Activated naive CD8-positive, alpha-beta T cell treated with anti-CD3 and anti-CD28 coated beads for 36 hours (primary cell): Measurements from ENCODE around the gene SREBF2. TPM values are rescaled to one million over a fixed set of nuclear protein-coding genes. Genes with fewer than 3 reads are reported as not detected.

Experiments used
- DNase-seq: peaks from one replicate; pipeline ENCODE4 v3.0.0; 2021
- H3K27ac Mint-ChIP-seq: one replicate; pipeline ENCODE4 v1.8.0; 2022; ENCODE audit warnings: mild to moderate bottlenecking, moderate library complexity, mixed read lengths
- H3K27me3 Mint-ChIP-seq: one replicate; pipeline ENCODE4 v1.8.0; 2022; ENCODE audit warnings: mild to moderate bottlenecking, mixed read lengths
- H3K36me3 Mint-ChIP-seq: one replicate; pipeline ENCODE4 v1.8.0; 2021; ENCODE audit warnings: mild to moderate bottlenecking, mixed read lengths
- H3K4me1 Mint-ChIP-seq: one replicate; pipeline ENCODE4 v1.8.0; 2021; ENCODE audit warnings: mixed read lengths
- H3K4me3 Mint-ChIP-seq: one replicate; pipeline ENCODE4 v1.8.0; 2022; ENCODE audit warnings: mild to moderate bottlenecking, moderate library complexity, mixed read lengths
- H3K9me3 Mint-ChIP-seq: one replicate; pipeline ENCODE4 v1.8.0; 2022; ENCODE audit warnings: mixed read lengths
- total RNA-seq, 2 experiments: library from RNA; stranded (reverse); gene quantifications; one replicate each; pipeline ENCODE4 v1.2.3, GENCODE V29; 2021

Gene SREBF2
- 10 to 100 TPM; 68.1 to 74.8 TPM for total RNA-seq

DNA sequence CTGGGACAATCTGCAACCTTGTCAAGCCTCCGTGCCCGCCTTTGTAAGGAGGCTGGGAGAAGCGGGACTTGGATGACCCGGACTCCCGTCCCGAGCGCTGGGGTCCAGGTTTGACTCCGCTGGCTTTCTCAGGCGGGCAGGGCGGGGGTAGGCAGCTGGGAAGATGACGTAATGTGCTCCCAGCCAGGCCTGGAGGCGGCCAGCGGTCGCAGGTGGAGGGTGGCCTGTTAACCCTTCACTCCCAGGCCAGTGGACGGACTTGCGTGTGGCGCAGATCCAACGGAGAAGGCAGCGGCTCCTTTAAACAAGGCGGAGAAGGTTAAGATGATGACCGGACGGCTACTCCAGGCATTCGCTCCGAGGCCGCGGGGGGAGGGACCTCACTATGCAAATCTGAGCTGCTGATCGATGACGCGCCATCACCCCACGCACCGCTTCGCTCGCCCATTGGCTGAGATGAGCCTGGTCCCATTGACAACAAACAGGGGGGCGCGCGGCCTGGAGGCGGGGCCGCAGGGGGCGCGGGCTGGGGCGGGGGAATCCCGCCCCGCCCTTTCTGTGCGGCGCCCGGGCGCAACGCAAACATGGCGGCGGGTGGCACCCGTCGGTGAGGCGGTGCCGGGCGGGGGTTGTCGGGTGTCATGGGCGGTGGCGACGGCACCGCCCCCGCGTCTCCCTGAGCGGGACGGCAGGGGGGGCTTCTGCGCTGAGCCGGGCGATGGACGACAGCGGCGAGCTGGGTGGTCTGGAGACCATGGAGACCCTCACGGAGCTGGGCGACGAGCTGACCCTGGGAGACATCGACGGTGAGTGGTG is at the start of gene SREBF2:
SREBF2 (plus strand) TSS at position 553 of the 816 bp plus-strand sequence; CDS start at position 719, 166 bp downstream.
- Mint-ChIP-seq H3K36me3 (peaks cover 47% of the 10 kb centered on the region), H3K27ac (peak within 1 kb of the TSS; percentile 99), H3K4me1 (peaks cover 33% of the 10 kb centered on the region), H3K9me3 (peaks cover 5% of the 10 kb centered on the region), H3K27me3 (no peaks in the 10 kb centered on the region), H3K4me3 (peak within 1 kb of the TSS; percentile 96)
- peak; percentile 99 for DNase-seq

DNA sequence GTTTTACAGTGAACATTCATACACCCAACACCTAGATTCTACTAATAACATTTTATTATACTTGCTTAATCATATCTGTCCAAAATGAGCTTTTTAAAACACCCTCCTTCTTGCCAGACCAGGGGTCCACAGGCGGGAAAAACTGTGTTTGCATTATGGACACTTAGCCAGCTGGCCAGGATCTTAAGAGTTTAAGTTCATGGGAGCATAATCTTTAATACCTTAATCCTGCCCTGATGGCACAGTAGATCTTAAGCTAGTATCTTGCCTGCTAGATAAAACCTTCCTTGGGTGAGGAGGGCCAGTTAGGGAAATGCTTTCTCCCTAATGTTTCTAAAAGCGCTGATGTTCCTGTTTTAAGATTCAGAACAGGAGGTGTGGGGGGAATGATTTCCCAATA is 45.6 kb upstream of the SREBF2 start:
- Mint-ChIP-seq H3K4me1 (peaks cover 23% of the 10 kb centered on the region), H3K27ac (no peak overlapping the region), H3K36me3 (peaks cover 6% of the 10 kb centered on the region), H3K9me3 (no peaks in the 10 kb centered on the region), H3K27me3 (no peaks in the 10 kb centered on the region), H3K4me3 (no peak overlapping the region)
- DNase-seq, result no peak

DNA sequence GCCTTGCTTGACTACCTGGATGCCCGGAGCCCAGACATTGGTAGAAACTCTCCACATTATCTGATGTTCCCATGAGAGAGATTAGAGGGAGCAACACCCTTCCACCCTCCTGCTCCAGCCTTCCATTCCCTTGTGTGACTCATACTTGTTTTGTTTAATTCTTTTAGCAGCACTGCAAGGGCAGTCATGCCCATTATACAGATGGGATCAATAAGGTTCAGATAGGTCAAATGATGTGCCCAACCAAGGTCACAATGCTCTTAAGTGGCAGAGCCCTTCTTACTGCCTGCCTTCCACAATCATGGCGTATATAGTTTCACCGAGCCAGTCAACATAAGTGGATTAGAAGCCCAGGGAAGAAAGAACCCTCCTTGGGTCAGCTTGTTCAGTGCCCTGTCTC is 39.0 kb upstream of the SREBF2 start:
- Mint-ChIP-seq H3K27ac (no peak overlapping the region), H3K36me3 (peaks cover 12% of the 10 kb centered on the region), H3K27me3 (no peaks in the 10 kb centered on the region), H3K9me3 (no peaks in the 10 kb centered on the region), H3K4me1 (peaks cover 8% of the 10 kb centered on the region), H3K4me3 (no peak overlapping the region)
- DNase-seq, result no peak

DNA sequence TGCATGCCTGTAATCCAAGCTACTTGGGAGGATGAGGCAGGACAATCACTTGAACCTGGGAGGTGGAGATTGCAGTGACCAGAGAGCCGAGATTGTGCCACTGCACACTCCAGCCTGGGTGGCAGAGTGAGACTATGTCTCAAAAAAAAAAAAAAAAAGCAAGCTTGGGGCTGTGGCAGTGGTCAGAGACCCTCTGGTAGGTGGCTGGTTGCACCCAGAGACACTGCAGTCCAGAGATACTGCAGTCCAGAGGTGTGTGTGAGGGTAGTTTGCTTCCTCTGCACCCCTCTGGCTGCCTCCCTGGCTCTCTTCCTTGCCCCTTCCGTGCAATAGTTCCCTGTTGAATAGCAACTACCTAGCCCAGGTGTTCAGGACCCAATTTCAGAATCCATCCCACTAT is 34.2 kb upstream of the SREBF2 start:
- Mint-ChIP-seq H3K27me3 (no peaks in the 10 kb centered on the region), H3K27ac (no peak overlapping the region), H3K36me3 (peaks cover 16% of the 10 kb centered on the region), H3K4me1 (peaks cover 24% of the 10 kb centered on the region), H3K4me3 (no peak overlapping the region), H3K9me3 (no peaks in the 10 kb centered on the region)
- no peak for DNase-seq

DNA sequence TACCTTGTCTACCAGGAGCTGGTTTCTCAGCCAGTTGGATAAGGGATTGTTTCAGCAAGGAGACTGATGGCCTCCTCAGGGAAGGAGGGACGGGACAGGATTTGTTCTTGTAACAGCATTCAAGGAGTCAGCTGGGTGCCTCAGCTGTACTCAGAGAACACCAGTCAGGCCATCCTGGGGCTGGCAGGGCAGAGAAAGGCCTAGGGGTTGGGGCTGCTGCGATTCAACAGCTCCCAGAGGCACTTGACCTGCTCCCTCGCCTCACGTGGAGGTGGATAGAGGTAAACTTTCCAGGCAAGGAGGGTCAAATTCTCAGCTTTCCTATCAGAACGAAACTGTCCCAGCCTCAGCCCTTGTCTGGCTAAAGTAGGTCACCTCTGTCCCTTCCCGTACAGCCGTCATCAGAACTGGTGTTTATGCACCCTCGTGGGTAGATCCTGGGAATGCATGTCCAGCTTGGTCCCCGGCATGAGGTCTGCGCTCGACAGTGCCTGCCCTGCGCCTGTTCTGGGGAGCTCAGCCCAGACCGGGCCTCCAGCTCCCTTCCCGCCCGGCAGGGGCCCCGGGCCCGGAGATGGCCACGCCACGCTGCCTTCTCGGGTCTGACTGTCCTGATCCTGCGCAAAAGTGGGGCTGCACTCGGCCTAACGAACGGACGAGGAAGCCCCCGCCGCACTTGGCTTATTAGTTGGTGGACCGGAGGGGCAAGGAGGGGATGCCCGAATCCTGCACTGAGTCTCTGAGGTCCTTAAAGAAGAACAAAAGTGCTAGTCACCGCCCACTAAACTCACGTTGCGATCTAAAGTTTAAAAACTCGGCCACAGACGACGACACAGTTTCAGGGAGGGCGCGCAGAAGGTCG is 33.2 kb upstream of the SREBF2 start:
- DNase-seq, result no peak
- H3K4me1 Mint-ChIP-seq, result peaks cover 31% of the 10 kb centered on the region
- H3K36me3 Mint-ChIP-seq, result peaks cover 18% of the 10 kb centered on the region
- H3K4me3 Mint-ChIP-seq, result peak overlapping the region; percentile 96
- H3K9me3 Mint-ChIP-seq, result no peaks in the 10 kb centered on the region
- peak overlapping the region; percentile 96 for H3K27ac Mint-ChIP-seq
- no peaks in the 10 kb centered on the region for H3K27me3 Mint-ChIP-seq

DNA sequence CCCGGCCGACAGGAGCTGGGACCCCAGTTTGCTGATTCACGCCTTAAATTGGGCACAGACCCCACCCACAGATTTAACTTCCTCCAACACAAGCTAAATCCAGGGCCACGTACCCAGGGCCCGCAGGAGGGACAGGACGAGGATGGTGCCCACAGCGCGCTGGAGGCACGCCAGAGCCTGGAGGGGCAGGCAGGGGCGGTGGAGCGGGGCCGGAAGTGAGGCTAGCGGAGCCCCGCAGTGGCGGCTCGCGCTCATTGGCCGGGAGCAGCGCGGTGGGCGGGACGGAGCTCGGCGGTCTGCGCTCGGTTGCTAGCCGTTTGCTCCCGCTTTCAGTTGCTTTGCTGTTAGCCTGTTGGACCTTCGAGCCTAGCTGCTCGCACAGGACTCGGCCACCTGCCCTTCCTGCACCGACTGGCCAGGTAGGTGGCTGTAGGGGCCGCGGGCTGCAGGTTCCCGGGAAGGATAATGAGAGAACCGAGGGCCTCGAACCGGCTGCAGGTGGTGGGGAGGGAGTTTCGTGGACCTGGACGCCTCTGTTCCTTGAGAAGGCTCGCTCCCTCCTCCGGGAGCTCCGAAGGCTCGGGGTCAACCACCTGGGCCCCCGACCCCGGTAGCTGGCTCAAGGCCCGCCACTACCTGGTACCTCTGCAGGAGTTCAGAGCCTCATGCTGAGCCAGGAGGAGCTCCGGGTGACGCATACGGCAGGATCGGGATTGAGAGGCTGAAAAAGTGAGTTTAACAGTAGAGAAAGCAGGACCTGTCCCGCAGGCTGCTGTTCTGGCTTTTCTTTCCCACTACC is 32.4 kb upstream of the SREBF2 start, which contains the start of gene CCDC134:
CCDC134 (plus strand) TSS at position 332 of the 799 bp plus-strand sequence. CDS start 8,212 bp downstream, outside the sequence.
- Mint-ChIP-seq H3K4me1 (peaks cover 34% of the 10 kb centered on the region), H3K27ac (peak within 1 kb of the TSS; percentile 96), H3K27me3 (no peaks in the 10 kb centered on the region), H3K36me3 (peaks cover 18% of the 10 kb centered on the region), H3K9me3 (no peaks in the 10 kb centered on the region), H3K4me3 (peak within 1 kb of the TSS; percentile 96)
- DNase-seq, result peak; percentile 96

DNA sequence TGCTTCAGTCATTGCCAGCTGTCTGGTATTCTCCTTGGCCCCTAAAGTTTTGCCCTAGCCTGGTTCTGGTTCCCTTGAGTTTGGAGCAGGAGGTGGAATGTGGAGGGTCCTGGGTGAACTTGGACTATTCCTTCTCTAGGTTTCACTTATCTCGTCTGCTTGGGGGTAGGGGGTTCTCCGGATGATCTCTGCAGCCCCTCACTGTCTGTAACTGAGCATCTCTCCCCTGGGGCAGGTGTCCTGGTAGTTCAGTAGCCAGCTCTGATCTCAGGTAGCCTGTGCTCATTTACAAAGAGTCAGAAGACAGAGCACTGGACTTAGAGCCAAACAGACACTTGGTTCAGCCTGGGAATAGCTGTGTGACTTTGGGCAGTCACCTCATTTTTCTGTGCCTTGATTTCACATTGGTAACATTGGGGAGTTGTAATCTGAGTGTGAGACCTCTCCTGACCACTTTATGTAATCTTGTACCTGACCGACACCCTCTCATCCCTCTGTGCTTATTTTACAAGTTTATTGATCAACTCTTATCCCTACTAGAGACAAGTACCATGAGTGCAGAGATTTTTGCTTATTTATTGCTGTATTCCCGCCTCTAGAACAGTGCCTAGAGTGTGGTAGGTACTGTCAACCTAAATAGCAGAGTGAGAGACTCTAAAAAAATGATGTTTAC is 31.6 kb upstream of the SREBF2 start:
- peaks cover 34% of the 10 kb centered on the region for H3K4me1 Mint-ChIP-seq
- peaks cover 18% of the 10 kb centered on the region for H3K36me3 Mint-ChIP-seq
- H3K27me3 Mint-ChIP-seq, result no peaks in the 10 kb centered on the region
- peak overlapping the region; percentile 96 for H3K27ac Mint-ChIP-seq
- H3K4me3 Mint-ChIP-seq, result peak overlapping the region; percentile 96
- no peaks in the 10 kb centered on the region for H3K9me3 Mint-ChIP-seq
- no peak for DNase-seq

DNA sequence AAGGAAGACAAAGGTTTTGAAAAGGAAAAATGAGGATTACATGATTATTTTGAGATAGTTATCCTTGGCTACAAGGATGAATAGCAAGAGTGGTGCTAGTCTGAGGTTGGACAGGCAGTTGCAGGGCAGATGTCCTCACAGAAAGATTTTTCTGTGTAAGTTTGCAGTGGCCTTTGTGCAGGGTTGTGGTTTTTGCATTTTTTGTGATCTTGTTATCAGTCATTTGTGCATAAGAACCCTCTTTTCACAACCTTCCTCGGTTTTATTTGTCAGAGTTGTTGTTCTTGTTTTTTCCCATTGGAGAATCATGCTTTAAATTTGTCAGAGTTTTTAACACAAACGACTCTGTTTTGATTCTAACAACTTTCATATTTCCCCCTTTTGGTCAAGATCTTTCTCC is 31.0 kb upstream of the SREBF2 start:
- no peaks in the 10 kb centered on the region for H3K27me3 Mint-ChIP-seq
- DNase-seq, result no peak
- H3K36me3 Mint-ChIP-seq, result peaks cover 18% of the 10 kb centered on the region
- peak overlapping the region; percentile 96 for H3K4me3 Mint-ChIP-seq
- no peaks in the 10 kb centered on the region for H3K9me3 Mint-ChIP-seq
- H3K27ac Mint-ChIP-seq, result no peak overlapping the region
- peaks cover 34% of the 10 kb centered on the region for H3K4me1 Mint-ChIP-seq

DNA sequence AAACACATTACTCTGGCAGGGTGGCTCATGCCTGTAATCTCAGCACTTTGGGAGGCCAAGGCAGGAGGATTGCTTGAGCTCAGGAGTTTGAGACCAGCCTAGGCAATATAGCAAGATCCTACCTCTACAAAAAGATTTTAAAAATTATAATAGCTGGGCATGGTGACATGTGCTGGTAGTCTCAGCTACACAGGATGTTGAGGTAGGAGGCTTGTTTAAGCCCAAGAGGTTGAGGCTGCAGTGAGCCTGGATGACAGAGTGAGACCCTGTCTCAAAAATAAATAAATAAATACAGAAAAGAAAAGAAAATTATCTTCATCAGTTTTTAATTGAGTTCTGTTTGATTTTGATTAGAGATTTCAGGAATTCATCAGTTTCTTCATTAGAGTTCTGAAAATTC is 27.3 kb upstream of the SREBF2 start:
- Mint-ChIP-seq H3K4me1 (peaks cover 22% of the 10 kb centered on the region), H3K9me3 (no peaks in the 10 kb centered on the region), H3K27me3 (no peaks in the 10 kb centered on the region), H3K36me3 (peaks cover 24% of the 10 kb centered on the region), H3K27ac (no peak overlapping the region), H3K4me3 (no peak overlapping the region)
- no peak for DNase-seq

DNA sequence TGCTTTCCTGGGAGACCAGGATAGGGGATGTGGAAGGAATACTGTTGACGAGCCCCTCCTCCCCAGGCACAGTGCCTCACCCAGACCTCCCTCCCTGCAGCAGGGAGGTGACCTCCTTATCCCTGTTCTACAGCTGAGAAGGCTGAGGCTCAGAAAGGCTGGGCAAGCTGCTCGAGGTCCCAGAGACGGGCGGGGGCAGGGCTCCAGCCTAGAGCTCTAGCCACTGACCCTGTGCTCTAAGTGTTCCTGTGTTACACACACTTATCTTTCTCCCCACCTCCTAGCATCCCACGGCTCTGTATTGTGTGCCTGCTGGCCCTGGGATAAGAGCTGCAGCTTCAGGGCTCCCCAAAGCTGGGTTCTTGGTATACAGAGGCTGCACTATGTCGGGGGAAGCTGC is 24.5 kb upstream of the SREBF2 start:
- Mint-ChIP-seq H3K9me3 (no peaks in the 10 kb centered on the region), H3K27ac (no peak overlapping the region), H3K27me3 (no peaks in the 10 kb centered on the region), H3K4me1 (peaks cover 10% of the 10 kb centered on the region), H3K36me3 (peaks cover 15% of the 10 kb centered on the region), H3K4me3 (no peak overlapping the region)
- DNase-seq, result no peak

DNA sequence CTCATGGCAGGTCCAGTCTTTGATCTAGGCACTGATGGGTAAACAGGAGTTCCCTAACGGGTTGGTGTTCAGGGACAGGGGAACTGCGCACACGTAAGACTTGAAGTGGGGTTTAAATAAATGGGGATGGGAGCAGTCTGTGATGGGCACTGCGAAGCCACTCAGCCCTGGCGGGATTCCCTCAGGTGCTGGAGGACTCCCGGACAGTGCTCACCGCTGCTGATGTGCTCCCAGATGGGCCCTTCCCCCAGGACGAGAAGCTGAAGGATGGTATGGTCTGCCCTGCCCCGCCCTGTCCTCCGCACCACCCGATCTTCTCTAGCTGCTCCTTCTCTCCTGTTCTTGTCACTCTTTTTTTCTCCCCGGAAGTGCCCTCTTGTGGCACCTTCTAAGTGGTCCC is 22.9 kb upstream of the SREBF2 start:
- H3K4me1 Mint-ChIP-seq, result peaks cover 1% of the 10 kb centered on the region
- no peak for DNase-seq
- no peaks in the 10 kb centered on the region for H3K27me3 Mint-ChIP-seq
- no peak overlapping the region for H3K4me3 Mint-ChIP-seq
- H3K9me3 Mint-ChIP-seq, result no peaks in the 10 kb centered on the region
- H3K36me3 Mint-ChIP-seq, result peaks cover 18% of the 10 kb centered on the region
- H3K27ac Mint-ChIP-seq, result no peak overlapping the region

DNA sequence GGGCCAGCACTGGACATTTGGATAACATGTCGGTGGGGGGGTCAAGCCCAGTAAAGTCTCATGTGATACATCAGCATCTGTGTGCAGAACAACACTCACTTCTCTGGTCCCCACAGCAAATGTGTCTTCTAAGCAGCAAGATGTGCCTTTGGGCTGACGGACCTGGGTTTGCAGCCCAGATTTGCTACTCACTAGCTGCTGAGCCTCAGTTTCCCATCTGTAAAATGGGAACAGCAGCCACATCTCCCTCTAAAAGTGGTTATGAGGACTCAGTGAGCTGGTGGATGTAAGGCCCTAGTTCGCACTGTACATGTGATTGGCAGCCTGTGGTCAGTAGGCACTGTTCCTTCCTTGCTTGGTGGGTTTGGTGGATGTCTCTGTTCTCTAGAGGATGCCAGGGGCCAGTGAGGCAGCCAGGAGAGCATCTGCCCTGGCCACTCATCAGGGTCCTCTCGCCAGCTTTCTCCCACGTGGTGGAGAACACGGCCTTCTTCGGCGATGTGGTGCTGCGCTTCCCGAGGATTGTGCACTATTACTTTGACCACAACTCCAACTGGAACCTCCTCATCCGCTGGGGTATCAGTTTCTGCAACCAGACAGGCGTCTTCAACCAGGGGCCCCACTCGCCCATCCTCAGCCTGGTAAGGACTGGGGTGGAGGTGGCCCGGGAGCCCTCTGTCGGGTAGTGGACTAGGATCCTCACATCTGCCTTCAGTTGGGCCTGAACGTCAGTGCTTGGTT is 19.9 kb upstream of the SREBF2 start:
- H3K27me3 Mint-ChIP-seq, result no peaks in the 10 kb centered on the region
- no peaks in the 10 kb centered on the region for H3K4me1 Mint-ChIP-seq
- no peak overlapping the region for H3K4me3 Mint-ChIP-seq
- DNase-seq, result no peak
- H3K9me3 Mint-ChIP-seq, result no peaks in the 10 kb centered on the region
- peaks cover 18% of the 10 kb centered on the region for H3K36me3 Mint-ChIP-seq
- H3K27ac Mint-ChIP-seq, result no peak overlapping the region

DNA sequence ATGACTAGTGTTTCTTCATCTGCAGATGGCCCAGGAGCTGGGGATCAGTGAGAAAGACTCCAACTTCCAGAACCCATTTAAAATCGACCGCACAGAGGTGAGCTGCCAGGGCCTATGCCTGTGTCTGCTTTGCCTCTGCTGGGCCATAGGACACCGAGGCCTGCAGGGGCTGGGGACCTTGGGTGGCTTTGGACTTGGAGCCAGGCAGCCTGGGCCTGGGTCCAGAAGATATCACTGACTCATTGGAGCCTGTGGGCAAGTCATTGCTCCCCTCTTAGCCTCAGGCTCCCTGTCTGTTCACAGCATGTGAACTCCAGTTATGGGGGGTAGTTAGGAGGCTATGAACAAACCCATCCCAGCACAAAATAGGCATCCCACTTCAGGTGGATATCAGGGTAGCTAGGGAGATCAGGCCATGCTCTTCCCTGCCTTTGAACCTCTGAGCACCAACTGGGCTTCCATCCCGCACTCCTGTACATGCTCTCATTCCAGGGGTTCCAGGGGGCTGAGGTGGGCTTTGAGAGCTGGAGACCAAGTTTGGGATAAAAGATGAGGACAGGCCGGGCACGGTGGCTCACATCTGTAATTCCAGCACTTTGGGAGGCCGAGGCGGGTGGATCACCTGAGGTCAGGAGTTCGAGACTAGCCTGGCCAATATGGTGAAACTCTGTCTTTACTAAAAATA is 19.0 kb upstream of the SREBF2 start:
- H3K4me1 Mint-ChIP-seq, result no peaks in the 10 kb centered on the region
- H3K36me3 Mint-ChIP-seq, result peaks cover 17% of the 10 kb centered on the region
- DNase-seq, result no peak
- H3K27me3 Mint-ChIP-seq, result no peaks in the 10 kb centered on the region
- no peak overlapping the region for H3K4me3 Mint-ChIP-seq
- H3K27ac Mint-ChIP-seq, result no peak overlapping the region
- H3K9me3 Mint-ChIP-seq, result no peaks in the 10 kb centered on the region
